ENCODE data around the gene PEX14.

GRCh38 chr1:10472220-10473144, 2.3 kb upstream of the PEX14 start, which contains the start of gene DFFA:
- no peak for TF ChIP-seq CTCF (IDR thresholded peaks at IDR 0.05; ENCODE audit: low read depth, low read length)
- TF ChIP-seq POLR2A (IDR thresholded peaks at IDR 0.05; ENCODE audit: extremely low read depth, insufficient read length) = peak; percentile 79
- peak; percentile 95 for TF ChIP-seq MYC (IDR thresholded peaks at IDR 0.05; ENCODE audit: low read depth, low read length)
- peak; percentile 100 for TF ChIP-seq MAX (IDR thresholded peaks at IDR 0.05; ENCODE audit: low read depth, low read length)
